ENCODE data around the gene EIF2S2.

The EIF2S2 gene

DNA sequence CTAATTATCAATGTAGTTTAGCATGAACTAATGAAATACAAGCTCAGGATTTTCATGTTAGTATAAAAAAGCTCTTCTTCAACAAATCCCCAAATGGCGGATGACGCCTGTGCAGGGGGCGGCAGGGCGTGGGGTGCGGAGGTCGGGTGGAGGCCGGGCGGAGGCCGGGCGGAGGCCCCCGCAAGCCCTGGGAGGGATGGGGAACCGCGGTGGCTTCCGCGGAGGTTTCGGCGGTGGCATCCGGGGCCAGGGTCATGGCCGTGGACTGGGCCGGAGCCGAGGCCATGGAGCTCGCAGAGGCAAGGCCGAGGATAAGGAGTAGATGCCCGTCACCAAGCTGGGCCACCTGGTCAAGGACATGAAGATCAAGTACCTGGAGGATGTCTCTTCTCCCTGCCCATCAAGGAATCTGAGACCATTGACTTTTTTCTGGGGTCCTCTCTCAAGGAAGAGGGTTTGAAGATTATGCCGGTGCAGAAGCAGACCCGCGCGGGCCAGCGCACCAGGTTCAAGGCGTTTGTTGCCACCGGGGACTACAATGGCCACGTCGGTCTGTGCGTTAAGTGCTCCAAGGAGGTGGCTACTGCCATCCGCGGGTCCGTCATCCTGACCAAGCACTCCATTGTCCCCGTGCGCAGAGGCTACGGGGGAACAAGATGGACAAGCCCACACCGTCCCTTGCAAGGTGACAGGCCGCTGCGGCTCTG, 10.4 kb upstream of the EIF2S2 start:
- no peak for DNase-seq (ENCODE audit: low spot score)

DNA sequence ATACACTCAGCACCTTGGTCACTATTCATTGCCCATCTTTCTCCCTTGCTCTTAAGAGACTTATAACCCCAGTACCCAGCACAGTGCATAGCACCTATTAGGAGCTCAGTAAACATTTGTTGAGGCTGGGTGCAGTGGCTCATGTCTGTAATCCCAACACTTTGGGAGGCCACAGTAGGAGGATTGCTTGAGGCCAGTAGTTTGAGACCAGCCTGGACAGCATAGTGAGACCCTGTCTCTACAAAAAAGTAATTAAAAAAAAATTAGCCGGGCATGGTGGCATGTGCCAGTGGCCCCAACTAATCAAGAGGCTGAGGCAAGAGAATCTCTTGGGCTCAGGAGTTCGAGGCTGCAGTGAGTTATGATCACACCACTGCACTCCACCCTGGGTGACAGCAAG, 8.2 kb upstream of the EIF2S2 start:
- no peak for DNase-seq (ENCODE audit: low spot score)

DNA sequence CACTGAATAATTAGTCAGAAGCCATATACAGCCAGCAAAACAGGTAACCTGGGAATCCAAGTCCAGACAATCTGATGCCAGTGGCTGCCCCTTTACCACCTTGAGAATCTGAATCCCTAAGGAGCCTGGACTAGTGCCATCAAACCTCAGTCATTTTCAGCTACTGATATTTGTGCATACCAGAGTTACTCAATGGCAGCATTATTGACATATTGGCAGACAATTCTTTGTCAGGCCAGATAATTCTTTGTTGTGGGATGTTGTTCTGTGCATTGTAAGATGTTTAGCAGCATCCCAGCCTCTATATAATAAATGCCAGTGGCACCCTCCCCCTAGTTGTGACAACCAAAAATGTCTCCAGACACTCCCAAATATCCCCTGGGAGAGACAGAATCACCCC, 3.2 kb upstream of the EIF2S2 start:
- no peak for DNase-seq (ENCODE audit: low spot score)

DNA sequence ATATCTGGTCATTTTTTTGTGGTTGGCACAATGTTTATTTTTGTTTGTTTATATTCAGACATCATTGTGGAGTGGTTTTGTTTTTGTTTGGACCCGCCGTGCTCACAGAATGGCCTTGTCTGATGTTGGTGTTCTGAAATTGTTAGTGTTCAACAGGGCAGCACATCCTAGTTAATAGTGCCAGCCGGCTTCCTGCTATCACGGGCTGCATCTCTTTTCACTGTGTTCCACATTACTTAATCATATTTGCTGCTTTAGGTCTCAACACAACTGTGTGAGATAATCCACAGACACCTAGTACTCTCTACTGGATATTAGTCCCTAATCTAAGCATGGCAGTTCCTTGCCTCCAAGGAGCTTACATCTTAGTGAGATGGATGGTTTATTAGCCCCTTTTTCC, 2.8 kb upstream of the EIF2S2 start:
- no peak for DNase-seq (ENCODE audit: low spot score)

DNA sequence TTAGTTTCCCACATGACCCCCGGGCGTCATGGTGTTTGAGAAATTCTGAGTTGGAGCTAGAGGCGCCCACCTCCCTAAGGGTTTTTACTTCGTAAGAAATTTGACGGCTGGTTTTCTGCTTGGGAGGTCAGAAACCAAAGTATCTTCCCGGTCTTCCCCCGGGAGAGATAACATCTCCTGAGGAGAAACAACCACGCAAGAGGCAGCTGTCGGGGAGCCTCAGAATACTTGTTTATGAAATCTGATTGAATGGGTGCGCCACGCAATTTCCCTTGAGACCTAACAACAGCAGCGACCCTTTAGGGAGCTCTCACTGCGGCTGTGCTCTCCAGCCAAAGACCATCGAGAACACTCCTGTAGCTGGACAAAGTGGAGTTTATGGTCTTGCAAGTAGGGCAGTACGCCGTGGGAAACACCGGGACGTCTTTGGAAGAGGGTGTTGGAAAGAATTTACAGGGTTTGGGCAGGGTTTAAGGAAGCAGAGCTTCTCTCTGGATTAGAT, 608 bp upstream of the EIF2S2 start:
- peak; percentile 42 for DNase-seq (ENCODE audit: low spot score)

DNA sequence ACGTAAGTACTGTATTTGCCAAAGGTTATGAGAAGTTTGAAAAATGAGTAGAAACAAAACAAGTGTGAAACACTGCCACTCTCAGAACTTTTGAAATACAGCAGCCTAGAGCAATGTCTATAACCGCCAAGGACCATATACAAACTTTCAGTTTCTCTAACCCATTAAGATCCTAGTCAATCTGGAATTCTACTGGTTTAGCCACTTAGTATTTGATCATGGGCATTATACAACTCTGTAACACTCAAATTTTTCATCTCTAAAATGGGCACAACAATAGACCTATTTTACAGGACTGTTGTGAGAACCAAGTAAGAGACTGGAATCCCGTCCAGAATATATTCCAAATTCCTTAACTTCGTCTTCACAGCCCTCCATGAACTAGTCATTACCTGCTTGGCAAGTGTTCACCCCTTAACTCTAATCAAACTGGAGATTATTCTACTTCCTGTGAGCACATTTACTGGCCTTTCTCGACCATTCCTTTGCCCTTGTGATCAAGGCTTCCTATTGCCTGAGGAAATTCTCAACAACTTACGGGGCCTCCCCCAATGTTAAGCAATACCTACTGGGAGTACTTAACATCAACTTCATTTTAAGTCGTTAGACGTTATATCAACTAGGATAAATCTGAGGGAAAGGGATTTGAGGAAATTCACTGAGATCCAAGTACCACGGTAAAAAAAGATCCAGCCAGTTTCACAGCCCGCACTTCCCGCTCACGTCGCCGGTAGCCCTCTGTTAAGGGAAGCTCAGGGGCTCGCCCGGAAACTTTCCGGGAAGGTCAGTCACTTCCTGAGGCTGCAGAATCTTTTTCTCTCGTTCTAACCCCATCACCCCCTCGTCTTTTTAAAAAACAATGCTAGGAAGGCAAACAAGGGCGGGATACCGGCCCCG, 1.1 kb downstream of the EIF2S2 start:
- DNase-seq (ENCODE audit: low spot score): peak; percentile 45

DNA sequence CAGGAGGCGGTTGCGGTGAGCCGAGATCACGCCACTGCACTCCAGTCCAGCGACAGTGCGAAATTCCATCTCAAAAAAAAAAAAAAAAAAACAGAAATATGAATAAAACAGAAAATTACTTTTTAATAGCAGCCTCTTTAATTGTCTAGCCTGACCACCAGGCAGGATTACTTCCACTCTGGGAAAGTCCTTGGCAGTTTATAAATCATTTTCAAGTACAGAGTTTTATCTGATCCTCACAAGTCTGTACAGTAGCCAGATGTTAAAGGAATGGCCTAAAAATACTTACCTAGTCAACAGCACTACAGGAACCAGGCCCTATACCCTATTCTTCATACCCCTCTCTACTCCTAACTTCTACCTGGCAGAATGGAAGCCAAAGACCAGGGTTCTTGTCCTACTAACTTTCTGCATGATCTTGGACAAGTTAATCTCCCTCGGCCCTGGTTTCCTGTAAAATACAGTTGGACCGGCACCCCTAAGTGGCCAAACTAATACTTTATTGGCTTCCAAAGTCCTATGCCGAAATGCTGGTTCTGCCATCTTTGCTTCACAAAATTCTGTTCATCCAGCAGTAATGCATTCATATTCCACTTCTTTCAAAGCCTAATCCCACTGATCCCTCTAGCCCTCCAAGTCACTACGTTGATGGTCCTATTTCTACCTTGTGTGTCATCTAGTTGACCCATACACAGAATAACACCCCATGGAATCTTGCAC, 1.9 kb downstream of the EIF2S2 start:
- DNase-seq (ENCODE audit: low spot score): no peak

DNA sequence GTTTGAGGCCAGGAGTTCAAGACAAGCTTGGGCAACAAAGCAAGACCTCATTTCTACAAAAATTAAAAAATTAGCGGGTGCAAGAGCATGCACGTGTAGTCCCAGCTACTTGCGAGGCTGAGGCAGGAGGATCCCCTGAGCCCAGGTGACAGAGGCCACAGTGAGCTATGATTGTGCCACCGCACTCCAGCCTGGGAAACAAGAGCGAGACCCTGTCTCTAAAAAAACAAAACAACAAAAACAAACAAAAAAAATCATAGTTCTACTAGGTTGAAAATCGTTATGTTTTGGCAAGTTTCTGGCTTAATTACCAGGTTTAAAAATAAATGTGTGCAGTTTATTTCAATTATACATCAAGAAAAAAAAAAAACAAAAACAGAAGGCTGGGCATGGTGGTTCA, 2.6 kb downstream of the EIF2S2 start:
- no peak for DNase-seq (ENCODE audit: low spot score)

DNA sequence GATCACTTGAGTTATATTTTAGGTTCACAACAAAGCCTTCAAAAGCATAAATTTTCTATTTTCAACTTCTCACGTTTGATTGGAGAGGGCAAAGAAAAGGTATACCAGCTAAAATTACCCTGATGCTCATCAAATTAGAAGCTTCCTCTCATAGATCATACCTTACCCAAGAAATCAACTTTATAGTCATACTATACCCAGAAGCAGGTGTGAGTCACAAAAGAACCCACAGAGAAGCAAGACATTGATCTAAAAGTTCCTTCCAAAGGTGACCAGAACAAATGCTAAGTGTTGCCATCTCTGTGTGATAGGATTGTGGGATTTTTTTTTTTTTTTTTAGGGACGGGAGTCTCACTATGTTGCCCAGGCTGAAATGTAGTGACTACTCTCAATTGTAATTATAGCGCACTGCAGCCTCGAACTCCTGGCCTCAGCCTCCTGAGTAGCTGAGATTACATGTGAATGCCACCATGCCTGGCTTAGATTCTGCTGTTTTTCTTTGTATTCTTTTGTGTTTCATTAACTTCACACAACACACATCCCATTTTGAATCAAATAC, 3.3 kb downstream of the EIF2S2 start:
- DNase-seq (ENCODE audit: low spot score): no peak

DNA sequence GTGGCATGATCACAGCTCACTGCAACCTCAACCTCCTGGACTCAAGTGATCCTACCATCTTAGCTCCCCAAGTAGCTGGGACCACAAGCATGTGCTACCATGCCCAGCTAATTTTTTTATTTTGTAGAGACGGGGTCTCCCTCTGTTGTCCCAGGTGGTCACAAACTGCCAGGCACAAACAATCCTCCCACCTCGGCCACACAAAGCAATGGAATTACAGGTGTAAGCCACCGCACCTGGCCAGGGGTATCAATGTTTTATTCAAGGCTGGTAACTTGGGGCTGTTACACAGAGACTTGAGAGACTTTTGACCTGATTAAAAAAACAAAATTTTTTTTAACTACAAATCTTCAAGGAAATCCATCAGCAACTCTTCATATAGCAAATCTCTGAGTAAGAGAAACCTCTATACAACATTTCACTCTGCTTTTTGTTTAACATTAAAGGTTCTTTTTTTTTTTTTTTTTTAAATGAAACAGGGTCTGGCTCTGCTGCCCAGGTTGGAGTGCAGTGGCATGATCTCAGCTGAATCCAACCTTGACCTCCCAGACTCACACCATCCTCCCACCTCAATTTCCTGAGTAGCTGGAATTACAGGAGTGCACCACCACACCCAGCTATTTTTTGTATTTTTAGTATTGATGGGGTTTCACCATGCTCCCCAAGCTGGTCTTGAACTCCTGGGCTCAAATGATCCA, 5.9 kb downstream of the EIF2S2 start:
- no peak for DNase-seq (ENCODE audit: low spot score)

DNA sequence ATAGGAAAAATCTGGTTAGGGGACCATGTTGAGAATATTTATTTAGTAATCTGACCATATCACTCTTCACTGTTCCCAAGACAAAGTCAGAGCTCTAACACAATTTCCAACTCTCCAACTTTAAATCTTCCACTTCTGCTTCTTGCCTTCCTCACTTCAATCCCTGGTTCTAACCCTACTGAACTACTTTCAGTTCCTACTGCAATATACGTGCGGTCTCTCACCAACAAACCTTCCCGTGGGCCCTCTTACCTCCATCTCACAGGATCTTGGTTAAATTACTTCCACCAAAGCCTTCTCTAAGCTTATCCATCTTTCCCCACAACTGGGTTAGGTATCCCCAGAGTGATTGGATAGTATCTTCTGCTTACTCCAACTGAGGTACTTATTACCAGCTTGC, 8.0 kb downstream of the EIF2S2 start:
- DNase-seq (ENCODE audit: low spot score): no peak

DNA sequence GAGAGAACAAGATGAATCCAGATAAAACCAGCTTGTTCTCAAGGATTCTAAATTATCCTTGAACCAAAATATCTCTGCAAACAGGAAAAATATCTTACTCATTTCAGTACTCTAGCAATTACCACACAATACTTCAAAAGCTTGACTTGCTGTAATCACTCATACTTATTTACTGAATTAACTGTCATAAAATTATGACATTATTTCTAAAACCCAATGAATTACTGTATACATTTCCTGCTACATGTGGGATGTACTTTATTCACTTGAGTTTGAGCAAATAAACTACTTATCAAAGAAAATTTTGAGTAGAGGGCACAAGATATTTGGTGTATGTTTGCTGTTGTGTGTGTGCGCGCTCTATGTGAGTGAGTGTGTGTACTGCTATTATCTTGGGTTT, 9.7 kb downstream of the EIF2S2 start:
- DNase-seq (ENCODE audit: low spot score): no peak

DNA sequence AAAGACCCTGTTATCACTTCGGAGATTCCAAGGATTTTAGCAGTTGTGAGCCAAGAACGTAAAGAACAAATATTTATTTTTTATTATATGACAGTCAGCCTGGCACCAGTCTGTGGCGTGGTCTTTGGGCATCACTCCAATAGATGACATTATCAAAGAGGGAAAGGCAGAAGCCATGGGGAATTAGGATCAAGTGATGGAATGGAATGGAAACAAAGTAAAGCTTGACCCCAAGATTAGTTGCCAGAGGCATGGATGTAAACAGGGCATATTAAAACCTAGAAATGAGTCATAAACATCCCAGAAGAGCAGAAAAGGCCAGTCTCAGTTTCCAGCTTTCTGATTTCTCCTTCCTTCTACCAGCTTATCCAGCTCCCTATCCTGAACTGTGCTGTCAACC, 11.5 kb downstream of the EIF2S2 start:
- no peak for DNase-seq (ENCODE audit: low spot score)

DNA sequence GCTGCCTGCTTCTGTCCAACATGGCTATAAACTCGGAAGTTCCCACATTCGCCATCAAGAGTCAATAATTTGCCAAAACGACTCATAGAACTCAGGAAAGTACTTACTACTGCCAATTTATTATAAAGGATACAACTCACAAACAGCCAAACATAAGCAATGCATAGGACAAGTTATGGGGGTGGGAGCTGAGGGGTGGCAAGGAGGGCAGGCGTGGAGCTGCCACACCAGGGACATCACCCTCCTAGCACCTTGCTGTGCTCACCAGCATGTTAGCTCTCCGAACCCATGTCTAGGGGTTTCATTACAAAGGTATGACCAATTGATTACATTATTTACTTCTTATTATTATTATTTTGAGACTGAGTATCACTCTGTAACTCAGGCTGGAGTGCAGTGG, 12.4 kb downstream of the EIF2S2 start:
- no peak for DNase-seq (ENCODE audit: low spot score)

DNA sequence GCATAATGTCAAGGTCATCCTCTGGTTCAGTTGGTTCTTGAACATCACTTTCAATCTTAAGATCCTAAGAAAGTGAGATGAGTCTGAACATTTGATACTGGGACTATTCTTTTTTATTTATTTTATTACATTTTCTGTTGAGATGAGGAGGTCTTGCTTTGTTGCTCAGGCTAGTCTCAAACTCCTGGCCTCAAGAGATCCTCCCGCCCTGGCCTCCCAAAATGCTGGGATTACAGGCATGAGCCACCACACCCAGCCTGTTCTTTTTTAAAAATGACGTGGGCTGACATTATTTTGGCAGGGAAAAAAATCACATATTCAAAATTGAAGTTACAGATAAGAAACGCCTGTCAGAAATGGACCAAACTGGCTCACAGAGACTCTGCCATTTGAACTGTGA, 13.5 kb downstream of the EIF2S2 start:
- DNase-seq (ENCODE audit: low spot score): no peak

DNA sequence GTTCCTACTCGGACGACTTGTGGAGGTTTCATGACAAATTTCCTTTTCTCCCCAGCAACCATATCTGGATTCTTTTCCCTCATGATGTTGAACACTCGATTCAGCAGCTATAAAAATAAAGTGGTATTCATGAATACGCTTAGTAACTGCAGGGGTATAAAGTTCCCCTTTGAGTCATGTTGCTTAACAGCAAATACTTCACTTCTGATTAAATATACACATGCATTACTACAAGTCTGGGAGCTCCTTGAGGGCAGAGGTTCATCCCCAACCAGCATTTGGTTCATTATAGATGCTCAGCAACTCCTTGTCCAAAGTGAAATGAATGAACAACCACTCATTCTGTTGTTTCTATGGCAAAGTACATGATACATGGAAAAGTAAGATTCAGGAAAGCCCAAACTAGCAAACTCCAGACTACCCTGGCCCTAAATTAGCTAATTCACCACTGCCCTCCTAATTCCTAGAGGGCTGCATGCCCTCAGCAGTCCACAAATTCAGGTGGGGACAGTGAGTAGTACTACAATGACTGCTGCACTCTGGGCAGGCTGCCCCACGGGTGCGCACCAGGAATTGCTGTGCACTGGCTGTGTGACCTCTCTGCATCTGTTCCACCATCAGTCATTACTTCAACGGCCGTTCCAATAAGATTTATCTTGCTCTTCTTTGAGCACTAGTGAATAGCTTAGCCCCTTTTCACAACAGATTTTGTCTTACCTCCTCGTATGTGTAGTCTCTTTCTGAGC, 15.2 kb downstream of the EIF2S2 start:
- DNase-seq (ENCODE audit: low spot score): no peak

DNA sequence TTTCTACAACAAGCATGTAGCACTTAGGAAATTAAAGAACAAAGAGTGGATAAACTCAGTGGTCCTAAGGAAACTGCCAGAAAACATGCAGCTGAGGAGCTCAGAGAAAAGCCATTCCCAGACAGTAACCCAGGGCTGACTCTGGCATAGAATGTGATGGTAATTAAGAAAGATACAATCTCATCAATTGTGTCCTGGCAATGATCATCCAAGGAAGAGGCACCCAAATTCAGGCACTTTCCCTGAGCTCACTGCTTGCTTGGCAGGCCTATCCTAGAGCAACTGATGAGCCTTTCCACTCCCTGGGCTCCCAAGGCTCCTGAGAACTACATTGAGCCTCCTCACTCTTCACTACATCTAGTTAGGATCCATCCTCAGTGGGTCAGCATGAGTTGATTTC, 16.2 kb downstream of the EIF2S2 start:
- no peak for DNase-seq (ENCODE audit: low spot score)

DNA sequence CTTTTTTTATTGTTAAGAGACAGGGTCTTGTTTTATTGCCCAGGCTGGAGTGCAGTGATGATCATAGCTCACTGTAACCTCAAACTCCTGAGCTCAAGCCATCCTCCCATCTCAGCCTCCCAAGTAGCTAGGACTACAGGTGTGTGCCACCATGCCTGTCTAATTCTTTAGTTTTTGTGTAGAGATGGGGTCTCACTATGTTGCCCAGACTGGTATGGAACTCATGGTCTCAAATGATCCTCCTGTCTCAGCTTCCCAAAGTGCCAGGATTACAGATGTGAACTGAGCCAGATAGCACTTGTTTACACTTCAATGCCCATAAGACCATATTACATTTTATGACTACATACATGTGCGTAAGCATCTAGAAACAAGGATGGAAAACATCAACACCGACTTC, 18.1 kb downstream of the EIF2S2 start:
- DNase-seq (ENCODE audit: low spot score): no peak

DNA sequence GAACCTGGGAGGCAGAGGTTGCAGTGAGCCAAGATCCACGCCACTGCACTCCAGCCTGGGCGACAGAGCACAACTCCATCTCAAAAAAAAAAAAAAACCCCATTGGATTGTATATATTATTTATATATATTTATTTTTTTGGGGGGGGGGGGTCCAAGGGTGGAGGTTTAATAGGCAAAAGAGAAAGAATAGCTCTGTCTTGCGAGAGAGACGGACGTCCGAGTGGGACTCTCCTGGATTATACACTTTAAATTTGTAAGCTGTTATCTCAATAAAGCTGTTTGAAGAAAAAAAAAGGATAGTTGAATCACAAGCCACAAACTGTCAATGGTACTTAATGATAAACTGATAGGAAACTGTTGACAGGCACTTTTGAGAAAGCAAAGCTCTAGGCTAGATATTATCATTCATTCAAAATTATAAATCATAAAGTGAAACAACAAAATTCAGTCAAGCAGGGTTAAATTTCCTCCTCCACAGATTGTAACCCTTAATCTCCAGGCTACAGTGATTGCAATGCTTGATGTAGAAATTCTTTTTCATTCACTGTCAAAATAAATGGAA, 20.3 kb downstream of the EIF2S2 start:
- DNase-seq (ENCODE audit: low spot score): no peak

DNA sequence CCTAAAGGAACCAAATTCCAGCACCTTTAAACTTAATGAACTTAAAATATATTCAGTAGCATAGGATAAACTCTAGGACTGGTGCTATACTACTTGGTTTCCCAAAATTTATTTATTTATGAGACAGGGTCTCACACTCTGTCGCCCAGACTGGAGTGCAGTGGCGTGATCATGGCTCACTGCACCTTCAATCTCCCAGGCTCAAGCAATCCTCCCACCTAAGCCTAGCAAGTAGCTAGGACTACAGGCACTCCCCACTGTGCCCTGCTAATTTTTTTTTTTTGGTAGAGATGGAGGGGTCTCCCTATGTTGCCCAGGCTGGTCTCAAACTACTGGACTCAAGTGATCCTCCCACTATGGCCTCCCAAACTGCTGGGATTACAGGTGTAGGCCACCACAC, 21.4 kb downstream of the EIF2S2 start:
- no peak for DNase-seq (ENCODE audit: low spot score)

Data from AG20443 (cell line).